HG02642 (cell line): ENCODE measurements around the gene ACSF3.

Source experiments
- ATAC-seq: cut with Tn5 transposase; IDR thresholded peaks from one replicate; pipeline ENCODE4 v1.9.1; 2021; ENCODE audit warnings: mild to moderate bottlenecking; ENCODE audit not compliant: unreplicated experiment, poor library complexity

ACSF3 gene

DNA sequence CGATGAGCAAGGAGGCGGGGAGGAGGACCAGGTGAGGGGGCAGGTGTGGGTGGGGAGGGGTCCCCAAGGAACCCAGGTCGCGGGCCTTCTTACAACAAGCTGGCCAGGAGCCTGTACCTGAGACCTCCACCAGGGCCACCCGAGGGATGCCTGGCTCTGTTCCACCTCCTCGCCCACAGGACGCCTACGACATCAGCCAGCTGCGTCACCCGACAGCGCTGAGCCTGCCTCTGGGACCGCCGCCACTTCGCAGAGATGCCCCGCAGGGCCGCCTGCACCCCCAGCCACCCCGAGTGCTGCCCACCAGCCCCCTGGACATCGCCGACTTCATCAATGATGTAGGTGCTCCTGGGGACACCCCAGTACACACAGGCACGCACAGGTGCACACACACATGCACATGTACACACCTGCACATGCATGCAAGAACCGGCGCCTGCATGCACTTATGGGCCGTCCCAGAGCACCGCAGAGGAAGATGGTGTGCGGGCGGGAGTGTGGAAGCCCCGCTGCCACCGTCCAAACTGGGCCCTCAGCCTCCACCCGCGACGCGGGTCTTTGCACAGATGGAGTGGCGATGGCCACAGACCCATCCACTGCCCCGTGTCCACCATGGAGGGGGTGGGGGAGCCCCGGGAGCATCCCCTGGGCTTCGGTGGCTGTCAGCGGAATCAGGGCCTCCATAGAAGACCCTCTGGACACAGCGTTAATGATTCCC lies 100.1 kb downstream of the ACSF3 start:
- no peak for ATAC-seq

DNA sequence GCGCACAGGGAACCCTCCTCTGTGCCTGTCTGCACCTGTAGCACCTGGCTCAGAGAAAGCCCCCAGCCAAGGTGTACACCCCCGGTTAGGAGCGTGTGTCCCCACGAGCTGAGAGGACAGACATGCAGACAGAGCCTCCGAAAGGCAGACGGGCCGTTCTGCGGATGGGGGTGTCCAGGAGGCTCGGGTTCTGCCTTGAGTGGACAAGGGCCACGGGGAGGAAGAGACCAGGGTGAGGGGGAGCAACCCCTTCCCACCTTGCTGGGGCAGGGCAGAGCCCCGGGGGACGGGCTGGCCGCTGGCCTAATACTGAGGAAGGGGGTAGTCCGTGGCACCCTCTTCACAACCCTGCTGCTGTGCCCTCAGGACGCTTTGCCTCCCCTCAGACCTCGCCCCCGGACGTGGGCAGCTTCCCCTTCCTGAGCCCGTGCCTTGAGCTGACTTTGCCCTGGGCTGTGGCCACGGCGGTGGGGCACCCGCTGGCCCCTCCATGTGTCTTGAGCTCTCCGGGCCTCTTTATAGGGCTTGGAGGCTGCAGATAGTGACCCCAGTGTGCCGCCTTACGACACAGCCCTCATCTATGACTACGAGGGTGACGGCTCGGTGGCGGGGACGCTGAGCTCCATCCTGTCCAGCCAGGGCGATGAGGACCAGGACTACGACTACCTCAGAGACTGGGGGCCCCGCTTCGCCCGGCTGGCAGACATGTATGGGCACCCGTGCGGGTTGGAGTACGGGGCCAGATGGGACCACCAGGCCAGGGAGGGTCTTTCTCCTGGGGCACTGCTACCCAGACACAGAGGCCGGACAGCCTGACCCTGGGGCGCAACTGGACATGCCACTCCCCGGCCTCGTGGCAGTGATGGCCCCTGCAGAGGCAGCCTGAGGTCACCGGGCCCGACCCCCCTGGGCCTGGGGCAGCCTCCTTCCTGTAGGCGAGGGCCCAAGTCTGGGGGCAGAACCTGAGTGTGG lies 101.0 kb downstream of the ACSF3 start:
- no peak for ATAC-seq

DNA sequence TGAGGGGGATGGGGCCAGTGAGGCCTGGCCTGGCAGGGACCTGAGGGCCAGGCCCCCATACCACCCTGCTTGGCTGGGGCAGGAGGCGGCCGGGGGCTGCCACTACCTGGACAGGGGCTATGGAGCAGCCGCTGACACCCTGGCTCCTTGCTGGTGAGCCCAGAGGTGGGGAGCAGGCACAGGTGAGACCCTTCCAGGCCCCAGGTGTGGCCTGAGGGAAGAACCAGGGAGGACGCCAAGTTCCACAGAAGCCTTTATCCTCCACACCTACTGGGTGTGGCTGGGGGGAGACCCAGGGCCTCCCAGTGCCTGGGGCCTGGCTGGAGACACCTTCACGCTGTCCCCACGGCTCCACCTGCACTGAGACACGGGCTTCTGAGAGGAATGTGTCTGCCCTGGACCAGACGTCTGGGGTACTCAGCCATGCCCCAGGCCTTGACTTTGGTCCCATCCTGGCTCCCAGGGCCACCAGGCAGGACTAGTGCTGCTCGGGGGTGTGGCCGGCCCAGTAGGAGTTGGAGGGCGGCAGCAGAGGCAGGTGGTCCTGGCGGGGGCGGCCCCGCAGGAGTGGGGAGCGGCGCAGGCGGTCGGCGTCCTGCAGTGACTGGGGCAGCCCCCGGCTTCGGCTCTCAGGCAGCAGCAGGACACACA lies 102.0 kb downstream of the ACSF3 start:
- no peak for ATAC-seq

DNA sequence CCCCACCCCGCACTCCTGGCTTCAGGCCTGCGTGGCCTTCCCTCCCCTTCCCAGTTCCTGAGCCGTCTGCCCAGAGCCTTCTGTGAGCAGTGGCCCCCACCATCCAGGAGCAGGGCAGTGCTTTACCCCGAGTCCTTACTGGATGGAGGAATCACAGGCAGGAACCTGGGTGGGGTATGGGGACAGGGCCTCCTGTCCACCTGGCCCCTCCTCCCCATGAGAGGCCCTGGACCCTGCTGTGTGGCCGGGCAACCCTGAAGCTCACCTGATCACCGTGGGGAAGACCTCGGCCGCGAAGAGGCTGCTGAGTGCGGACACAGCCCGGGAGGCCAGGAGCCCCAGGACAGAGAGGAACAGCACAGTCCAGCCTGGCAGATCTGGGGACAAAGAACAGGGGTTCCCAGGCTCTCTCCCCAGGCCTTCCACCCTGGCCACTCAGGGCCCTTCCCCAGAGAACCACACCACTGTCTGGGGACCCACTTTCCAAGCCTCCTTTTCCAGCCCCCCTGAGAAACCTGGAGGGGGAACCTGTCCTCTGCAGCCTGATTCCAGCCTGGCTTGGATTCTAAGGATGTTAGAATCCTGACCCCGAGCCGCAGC lies 103.5 kb downstream of the ACSF3 start:
- no peak for ATAC-seq

DNA sequence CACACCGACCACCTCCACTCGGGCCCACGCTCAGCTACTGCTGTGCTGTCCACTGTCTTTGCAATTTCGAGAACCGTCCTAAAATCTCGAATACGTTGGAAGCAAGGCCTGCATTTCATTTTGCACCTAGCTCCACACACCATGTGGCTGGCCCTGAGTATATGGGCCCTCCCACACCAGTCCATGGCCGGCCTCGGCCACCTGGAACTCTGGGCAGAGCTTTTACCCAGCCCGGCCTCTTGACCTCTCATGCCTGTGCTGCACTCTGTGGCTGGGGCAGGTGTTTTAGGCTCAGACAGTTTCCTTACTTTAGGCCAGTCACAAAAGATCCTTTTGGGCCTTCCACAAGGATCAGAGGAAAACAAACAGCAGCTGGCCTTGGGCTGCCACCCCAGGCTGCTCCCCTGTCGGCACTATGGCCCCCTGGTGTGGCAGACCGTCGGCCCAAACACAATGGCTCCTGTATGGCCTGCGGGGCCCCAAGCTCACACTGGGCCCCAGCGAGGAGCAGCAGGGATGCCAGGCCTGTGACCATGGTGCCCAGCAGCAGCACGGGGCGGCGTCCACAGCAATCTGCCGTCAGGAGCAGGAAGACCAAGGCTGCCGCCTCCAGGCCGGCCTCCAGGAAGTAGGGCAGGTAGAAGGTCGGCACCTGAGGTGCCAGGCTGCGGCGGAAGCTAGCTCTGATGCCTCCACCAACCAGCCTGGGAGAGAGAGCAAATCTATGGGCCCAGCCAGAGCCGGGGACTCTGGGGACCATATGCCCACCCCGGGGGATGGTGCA lies 104.2 kb downstream of the ACSF3 start:
- ATAC-seq: no peak

GRCh38 chr16:89198417-89199240 lies 105.0 kb downstream of the ACSF3 start:
- ATAC-seq: no peak

GRCh38 chr16:89199241-89200123 lies 105.8 kb downstream of the ACSF3 start:
- no peak for ATAC-seq

DNA sequence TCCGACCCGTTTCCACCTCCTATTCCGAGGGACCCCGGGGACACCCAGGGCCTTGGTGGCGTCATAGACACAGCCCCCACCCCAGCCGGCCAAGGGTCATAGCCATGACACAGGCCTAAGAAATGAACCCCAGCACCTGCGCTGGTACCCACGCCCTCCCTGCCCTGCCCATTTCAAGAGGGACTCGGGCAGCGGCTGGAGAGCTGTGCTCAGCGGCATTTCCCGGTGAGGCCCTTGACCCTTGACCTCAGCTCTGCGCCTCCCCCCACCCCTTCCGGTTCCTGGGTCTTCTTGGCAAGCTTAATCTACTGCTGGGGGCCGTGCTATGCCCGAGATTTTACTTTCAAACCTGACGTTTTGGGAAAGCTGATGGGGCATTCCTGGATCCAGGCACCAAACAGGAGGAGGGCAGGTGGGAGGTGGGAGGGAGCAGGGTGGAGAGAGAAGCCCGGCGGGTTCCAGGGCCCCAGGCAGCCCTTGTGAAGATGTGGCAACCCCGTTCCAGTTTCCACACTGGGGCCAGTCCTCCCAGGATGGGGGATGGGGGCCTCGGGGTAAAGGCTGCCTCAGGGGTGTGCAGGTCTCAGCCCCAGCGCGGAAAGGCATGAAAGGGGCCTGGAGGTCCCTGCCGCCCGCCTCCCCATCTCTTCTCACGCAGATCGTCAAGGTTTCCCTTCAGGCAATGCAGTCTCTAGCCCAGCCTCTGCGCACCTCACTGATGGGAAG lies 106.6 kb downstream of the ACSF3 start, which contains the start of gene SLC22A31:
TSS of gene SLC22A31 (minus strand) at position 414 of the 726 bp plus-strand sequence. CDS start at position 378, 36 bp downstream.
- ATAC-seq: no peak

- ATAC-seq: no peak
Measured at GRCh38 chr16:89200850-89201411, 107.3 kb downstream of the ACSF3 start.

- ATAC-seq: no peak
Measured at GRCh38 chr16:89201439-89202377, 108.1 kb downstream of the ACSF3 start.

GRCh38 chr16:89202422-89203215 lies 109.0 kb downstream of the ACSF3 start:
- ATAC-seq: no peak
